ENCODE data around the gene LIN9.
"Not testable (repeated sequence)": the region's sequence is repeated elsewhere in the genome, so short reads cannot be mapped to it uniquely, and the experiment has no call there.

The LIN9 gene

DNA sequence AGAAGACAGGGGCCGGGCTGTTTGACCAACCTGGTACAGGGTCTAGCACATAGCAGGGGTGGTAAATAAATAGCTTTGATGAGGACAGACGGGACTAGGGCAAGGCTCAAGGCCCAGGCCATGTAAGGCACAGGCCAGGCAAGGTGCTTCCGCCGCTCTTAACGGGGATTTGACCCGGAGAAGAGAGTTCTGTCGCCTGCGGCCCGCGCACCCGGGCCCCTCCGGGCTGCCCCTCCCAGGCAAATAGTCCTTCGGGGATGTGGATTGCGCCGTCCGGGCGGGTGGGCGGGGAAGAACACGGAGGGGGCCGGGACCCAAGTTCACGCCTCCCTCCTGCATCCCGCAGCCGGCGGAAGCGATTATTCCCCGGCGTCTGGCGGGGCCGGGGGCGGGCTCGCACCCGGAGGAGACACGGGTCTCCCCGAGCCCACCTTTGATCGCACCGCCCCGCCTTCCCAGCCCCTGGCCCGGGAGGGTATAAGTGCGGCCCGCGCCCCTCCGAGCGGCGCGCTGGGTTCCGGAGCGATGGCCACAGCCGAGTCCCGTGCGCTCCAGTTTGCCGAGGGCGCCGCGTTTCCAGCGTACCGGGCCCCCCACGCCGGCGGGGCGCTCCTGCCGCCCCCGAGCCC, 85.7 kb downstream of the LIN9 start, which contains the start of gene MIXL1:
Gene MIXL1, plus strand, starts transcription at position 508 of the 629 bp plus-strand sequence. Its CDS starts 18 bp downstream, at position 526.
- H3K36me3 Mint-ChIP-seq, result peaks cover 2% of the 10 kb centered on the region
- H3K27me3 Mint-ChIP-seq, result peaks cover 13% of the 10 kb centered on the region
- peak within 1 kb of the TSS; percentile 55 for H3K27ac Mint-ChIP-seq
- no peaks in the 10 kb centered on the region for H3K9me3 Mint-ChIP-seq (ENCODE audit: low read depth)
- H3K4me3 Mint-ChIP-seq, result peak within 1 kb of the TSS; percentile 76
- H3K4me1 Mint-ChIP-seq (ENCODE audit: low read depth), result peaks cover 5% of the 10 kb centered on the region

DNA sequence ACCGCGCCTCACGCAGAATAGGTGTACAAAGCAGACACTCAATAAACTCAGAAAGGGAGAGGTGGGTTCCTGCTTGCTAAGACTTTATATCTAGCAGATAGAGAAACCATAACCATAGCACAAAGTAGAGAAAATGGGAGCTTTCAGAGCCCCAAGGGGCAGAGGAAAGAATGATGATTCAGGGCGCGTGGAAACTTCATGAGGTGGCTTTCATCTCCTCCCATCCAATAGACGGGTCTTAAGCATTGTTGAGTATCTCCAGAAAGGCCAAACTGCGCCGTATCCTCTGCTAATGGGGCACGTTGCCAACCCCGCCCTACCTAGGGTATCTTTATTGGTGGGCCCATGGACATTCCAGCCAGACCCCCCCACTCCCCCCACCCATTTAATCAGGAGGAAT, 86.3 kb downstream of the LIN9 start:
- H3K4me1 Mint-ChIP-seq (ENCODE audit: low read depth), result peaks cover 5% of the 10 kb centered on the region
- peak overlapping the region; percentile 55 for H3K27ac Mint-ChIP-seq
- H3K36me3 Mint-ChIP-seq, result peaks cover 2% of the 10 kb centered on the region
- no peaks in the 10 kb centered on the region for H3K9me3 Mint-ChIP-seq (ENCODE audit: low read depth)
- H3K27me3 Mint-ChIP-seq, result peaks cover 13% of the 10 kb centered on the region
- H3K4me3 Mint-ChIP-seq, result peak overlapping the region; percentile 73

DNA sequence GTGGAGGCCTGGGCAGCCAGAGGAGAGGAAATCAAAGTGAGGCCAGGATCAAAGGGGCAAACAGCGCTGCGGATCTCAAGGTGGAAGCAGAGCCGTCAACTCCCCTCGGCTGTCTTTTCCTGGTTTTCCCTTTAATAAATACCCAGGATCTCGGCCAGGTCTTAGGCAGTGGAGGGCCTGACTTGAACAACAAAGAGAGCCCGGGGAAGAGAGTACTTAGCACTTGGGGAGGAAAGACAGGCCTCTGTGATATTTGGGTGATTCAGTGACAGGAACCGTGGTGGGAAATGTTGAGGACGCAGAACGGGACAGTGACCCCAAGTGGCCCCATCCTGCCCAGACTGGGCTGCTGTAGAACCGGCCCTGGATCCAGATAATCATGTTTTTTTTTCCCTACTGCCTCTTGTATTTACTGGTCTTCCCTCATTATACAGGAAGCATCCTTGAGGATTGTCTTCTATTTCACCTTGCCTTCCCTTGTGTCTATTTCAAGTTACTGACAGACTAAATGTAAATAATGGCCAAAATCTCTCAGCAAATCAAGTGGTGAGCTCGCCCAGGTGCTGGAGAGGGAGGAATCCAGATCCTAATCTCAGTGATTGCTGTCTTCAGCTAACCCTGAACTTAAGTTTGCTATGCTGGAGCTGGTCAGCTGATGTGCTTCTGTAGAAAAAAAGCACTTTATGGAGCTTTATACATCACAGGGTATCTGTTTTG, 88.3 kb downstream of the LIN9 start:
- H3K27me3 Mint-ChIP-seq, result peaks cover 4% of the 10 kb centered on the region
- no peak overlapping the region for H3K27ac Mint-ChIP-seq
- peaks cover 5% of the 10 kb centered on the region for H3K4me1 Mint-ChIP-seq (ENCODE audit: low read depth)

DNA sequence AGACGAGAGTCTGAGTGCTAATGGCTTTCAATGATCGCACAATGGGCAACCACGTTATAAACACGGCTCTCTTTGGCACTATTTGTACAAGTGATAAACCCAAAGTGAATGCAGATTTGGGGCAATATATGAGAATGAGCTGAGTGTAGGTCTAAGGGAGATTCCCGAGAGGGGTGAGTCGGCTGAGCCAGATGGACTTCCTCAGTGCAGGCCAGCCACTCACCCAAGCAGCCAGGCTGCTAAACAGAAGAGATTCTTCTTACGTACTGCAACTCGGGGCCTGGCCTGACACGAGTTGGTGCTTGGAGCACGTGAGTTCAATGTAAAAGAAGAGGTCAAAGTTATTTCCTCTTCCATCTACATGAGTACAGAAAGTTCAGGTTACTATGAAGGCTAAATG, 91.7 kb downstream of the LIN9 start:
- H3K27me3 Mint-ChIP-seq, result no peaks in the 10 kb centered on the region
- no peak overlapping the region for H3K27ac Mint-ChIP-seq
- H3K4me3 Mint-ChIP-seq, result no peak overlapping the region
- H3K4me1 Mint-ChIP-seq (ENCODE audit: low read depth), result no peaks in the 10 kb centered on the region
- no peaks in the 10 kb centered on the region for H3K36me3 Mint-ChIP-seq
- no peaks in the 10 kb centered on the region for H3K9me3 Mint-ChIP-seq (ENCODE audit: low read depth)

More for the DNA sequence above, 88.3 kb downstream of the LIN9 start:
- no peaks in the 10 kb centered on the region for H3K9me3 Mint-ChIP-seq (ENCODE audit: low read depth)
- H3K36me3 Mint-ChIP-seq, result no peaks in the 10 kb centered on the region
- no peak overlapping the region for H3K4me3 Mint-ChIP-seq

DNA sequence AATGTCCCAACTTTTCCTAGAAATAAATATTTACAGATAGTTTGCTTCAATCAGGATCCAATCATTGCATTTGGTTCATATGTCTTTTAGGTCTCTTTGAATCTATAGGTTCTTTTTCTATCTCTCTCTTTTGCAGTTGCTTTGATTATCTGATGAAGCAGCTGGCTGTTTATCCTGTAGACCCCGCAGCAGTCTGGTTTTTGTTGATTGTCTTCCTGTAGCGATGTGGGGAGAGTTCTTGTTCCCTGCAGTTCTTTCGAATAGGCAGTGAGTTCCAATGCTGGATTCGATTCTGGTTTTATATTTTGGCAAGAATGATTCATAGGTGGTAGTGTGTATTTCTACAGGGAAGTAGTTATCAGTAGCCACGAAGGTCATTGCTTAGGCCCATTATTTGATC, 92.9 kb downstream of the LIN9 start:
- no peak overlapping the region for H3K27ac Mint-ChIP-seq
- H3K36me3 Mint-ChIP-seq, result no peaks in the 10 kb centered on the region
- no peak overlapping the region for H3K4me3 Mint-ChIP-seq
- no peaks in the 10 kb centered on the region for H3K27me3 Mint-ChIP-seq
- no peaks in the 10 kb centered on the region for H3K9me3 Mint-ChIP-seq (ENCODE audit: low read depth)
- no peaks in the 10 kb centered on the region for H3K4me1 Mint-ChIP-seq (ENCODE audit: low read depth)

DNA sequence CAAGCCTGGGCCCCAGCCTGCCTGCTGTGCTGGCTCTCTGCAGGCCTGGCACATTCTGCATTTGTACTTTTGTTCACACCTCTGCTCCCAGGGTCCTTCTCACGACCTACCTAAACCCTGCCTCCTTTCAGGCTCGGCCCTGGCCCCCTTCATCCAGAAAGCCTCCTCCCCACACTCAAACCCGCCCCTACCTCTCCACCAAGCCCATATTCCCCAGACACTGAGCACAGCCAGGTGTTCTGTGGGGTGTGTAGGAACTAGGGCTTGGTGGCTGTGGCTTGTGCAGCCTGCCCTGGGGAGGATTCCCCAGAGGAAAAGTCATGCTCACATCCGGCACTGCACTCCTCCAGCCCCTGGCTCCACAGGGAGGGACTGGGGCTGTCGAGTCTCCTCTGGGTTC, 93.7 kb downstream of the LIN9 start:
- Mint-ChIP-seq H3K36me3 (no peaks in the 10 kb centered on the region), H3K4me1 (ENCODE audit: low read depth) (no peaks in the 10 kb centered on the region), H3K9me3 (ENCODE audit: low read depth) (no peaks in the 10 kb centered on the region)

DNA sequence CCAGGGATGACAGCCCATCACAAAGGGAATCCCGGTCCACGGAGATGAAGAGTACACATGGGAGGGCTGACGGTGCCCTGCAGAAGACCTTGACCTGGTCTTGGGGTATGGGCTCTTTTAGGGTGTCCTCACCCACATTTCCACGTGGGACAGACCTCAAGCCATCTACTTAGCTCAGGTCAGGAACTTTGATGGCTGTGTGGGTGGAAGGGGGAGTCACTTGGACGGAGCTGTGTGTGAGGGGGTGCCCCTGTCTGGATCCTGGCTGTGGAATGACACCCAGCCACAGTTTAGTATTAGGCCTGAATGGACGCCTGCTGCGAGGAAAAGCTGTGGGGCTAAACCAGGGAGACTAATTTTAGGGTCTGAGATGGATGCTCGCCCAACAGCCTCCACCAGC, 96.4 kb downstream of the LIN9 start:
- no peak overlapping the region for H3K4me3 Mint-ChIP-seq
- H3K36me3 Mint-ChIP-seq, result no peaks in the 10 kb centered on the region
- H3K4me1 Mint-ChIP-seq (ENCODE audit: low read depth), result no peaks in the 10 kb centered on the region
- no peaks in the 10 kb centered on the region for H3K27me3 Mint-ChIP-seq
- H3K9me3 Mint-ChIP-seq (ENCODE audit: low read depth), result no peaks in the 10 kb centered on the region
- H3K27ac Mint-ChIP-seq, result no peak overlapping the region

More for the DNA sequence above, 93.7 kb downstream of the LIN9 start:
- no peak overlapping the region for H3K27ac Mint-ChIP-seq
- H3K4me3 Mint-ChIP-seq, result no peak overlapping the region
- no peaks in the 10 kb centered on the region for H3K27me3 Mint-ChIP-seq

DNA sequence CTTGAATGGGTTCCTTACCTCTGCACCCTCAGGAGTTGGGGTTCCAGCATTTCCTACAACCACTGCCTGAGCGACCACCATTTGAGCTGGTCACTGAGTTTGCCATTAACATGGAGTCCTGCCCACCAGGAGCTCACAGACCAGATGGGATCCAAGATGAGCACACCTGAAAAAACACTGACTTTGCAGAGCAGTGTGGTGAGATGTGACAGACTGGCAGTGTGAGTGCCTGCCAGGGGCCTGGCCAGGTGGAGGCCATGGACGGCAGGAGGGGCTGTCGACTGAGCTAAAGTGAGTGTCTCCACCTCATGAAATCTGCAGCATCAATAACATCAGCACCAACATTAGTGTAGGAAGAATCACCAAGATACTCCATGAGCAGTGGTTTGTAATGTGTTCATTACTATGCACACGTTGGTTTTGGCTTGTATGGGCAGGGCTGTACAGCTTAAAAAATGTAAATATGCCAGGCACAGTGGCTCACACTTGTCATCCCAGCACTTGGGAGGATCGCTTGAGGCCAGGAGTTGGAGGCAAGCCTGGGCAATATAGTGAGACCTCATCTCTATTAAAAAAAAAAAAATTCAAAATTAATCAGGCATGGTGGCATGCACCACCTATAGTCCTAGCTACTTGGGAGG, 97.7 kb downstream of the LIN9 start:
- no peak overlapping the region for H3K4me3 Mint-ChIP-seq
- no peak overlapping the region for H3K27ac Mint-ChIP-seq
- no peaks in the 10 kb centered on the region for H3K4me1 Mint-ChIP-seq (ENCODE audit: low read depth)
- H3K27me3 Mint-ChIP-seq, result no peaks in the 10 kb centered on the region
- H3K9me3 Mint-ChIP-seq (ENCODE audit: low read depth), result no peaks in the 10 kb centered on the region
- no peaks in the 10 kb centered on the region for H3K36me3 Mint-ChIP-seq

DNA sequence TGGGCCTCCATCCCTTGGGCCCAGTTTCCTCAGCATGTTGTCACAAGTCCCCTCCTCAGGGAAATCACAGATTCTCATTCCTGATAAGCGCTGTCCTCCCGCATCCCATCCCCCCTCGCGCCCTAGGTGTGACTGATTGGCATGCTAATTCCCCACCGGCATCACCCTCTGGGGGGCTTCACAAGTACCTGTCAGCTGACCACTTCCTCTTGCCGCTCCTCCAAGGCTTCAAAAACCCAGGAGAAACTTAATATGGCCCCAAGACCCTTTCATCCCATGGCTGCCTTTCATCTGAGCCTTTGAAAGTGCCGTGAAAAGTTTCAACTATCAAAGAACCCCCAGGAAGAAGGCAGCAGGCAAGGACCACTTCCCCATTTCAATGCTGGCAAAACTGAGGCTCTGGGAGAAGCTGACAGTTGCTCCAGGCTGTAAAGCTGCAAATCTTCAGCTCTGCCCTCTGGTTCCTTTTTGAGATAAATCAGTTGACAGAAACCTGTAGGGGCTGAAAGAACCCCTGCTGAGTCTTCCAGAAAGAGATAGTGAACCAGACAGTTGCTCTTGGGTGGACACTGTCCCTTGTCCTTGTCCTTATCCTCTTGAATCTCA, 98.3 kb downstream of the LIN9 start:
- Mint-ChIP-seq H3K9me3 (ENCODE audit: low read depth) (no peaks in the 10 kb centered on the region), H3K27me3 (no peaks in the 10 kb centered on the region), H3K4me1 (ENCODE audit: low read depth) (no peaks in the 10 kb centered on the region), H3K27ac (no peak overlapping the region), H3K36me3 (no peaks in the 10 kb centered on the region), H3K4me3 (no peak overlapping the region)

DNA sequence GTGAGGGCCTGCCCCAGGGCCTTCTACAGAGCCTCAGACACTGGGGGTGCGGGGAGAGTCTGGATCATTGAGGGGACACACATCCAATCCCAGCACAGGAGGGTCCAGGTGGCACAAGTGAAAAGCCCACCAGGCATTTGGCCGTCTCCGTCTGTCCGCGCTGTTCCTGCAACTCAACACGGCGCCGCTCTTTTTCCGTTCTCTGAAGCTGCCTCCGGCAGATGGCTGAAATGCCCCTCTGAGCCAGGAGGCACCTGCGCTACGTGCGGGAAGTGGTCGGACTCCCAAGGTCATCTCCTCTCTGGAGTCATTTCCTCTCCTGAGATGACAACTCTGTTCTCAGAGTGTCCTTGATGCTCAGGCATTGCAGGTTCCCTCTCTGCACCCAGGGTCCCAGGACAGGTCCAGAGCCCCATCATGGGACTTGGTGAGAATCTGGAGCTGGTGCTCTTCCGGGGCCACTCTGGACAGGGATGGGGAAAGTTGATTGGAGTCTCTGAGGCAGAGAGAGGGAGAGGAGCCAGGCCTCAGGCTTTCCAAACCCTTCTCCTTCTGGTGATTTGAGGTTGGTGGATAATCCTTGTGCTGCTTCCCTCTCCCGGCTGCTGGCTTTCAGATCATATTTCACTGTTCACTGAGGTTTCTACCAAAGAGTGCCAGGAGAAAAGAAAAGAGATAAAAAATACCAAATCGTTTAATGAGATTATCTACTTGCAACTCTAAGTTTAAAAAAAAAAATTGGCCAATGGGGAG, 99.5 kb downstream of the LIN9 start:
- Mint-ChIP-seq H3K36me3 (no peaks in the 10 kb centered on the region), H3K27me3 (no peaks in the 10 kb centered on the region), H3K4me1 (ENCODE audit: low read depth) (no peaks in the 10 kb centered on the region), H3K9me3 (ENCODE audit: low read depth) (no peaks in the 10 kb centered on the region), H3K4me3 (no peak overlapping the region), H3K27ac (no peak overlapping the region)

DNA sequence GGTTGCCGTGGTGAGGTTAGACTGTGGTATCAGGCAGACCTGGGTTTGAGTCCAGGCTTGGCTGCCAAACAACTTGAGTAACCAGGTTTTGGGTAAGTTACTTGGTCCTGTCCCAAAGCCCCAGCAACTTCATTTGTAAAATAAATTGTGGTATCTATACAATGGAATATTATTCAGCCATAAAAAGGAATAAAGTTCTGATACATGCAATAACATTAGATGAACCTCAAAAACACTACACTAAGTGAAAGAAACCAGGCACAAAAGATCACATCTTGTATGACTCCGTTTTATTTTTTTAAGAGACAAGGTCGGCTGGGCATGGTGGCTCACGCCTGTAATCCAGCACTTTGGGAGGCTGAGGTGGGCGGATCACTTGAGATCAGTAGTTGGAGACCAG, 101.9 kb downstream of the LIN9 start:
- H3K36me3 Mint-ChIP-seq, result no peaks in the 10 kb centered on the region
- no peaks in the 10 kb centered on the region for H3K4me1 Mint-ChIP-seq (ENCODE audit: low read depth)
- no peak overlapping the region for H3K4me3 Mint-ChIP-seq
- no peaks in the 10 kb centered on the region for H3K27me3 Mint-ChIP-seq
- no peak overlapping the region for H3K27ac Mint-ChIP-seq
- H3K9me3 Mint-ChIP-seq (ENCODE audit: low read depth), result no peaks in the 10 kb centered on the region

DNA sequence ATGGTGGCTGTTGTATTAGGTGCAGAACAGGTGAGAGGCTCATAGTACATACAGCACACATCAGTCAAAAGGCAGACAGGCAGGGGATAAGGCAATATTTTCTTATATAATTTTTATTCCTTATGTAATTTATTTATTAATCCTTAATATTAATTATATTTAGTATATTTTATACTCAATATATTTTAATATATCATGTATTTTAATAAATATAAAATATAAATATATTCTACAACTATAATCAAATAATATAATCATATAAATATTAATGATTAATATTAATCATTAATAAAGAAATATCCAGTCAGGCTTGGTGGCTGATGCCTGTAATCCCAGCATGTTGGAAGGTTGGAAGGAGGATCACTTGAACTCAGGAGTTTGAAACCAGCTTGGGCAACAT, 104.8 kb downstream of the LIN9 start:
- no peak overlapping the region for H3K4me3 Mint-ChIP-seq
- H3K27me3 Mint-ChIP-seq, result no peaks in the 10 kb centered on the region
- no peaks in the 10 kb centered on the region for H3K9me3 Mint-ChIP-seq (ENCODE audit: low read depth)
- no peak overlapping the region for H3K27ac Mint-ChIP-seq
- no peaks in the 10 kb centered on the region for H3K36me3 Mint-ChIP-seq
- H3K4me1 Mint-ChIP-seq (ENCODE audit: low read depth), result no peaks in the 10 kb centered on the region

DNA sequence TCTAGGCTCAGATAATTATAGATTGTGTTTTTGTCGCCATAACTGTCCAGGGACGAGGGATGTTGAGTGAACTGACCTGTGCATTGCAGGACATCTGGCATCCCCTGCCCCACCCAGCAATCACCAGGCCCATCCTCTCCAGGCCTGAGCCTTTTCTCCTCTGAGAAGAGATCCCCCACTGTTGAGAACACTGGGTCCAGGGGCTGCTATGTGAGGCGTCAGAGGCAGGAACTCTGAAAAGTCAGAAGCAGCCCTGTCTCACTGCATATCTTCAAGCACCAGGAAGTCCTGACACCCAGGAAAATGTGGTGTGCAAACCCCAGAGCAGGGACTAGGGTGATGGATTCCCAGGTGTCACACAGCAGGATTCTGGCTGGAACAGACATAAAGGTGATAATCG, 105.3 kb downstream of the LIN9 start:
- no peaks in the 10 kb centered on the region for H3K27me3 Mint-ChIP-seq
- no peaks in the 10 kb centered on the region for H3K36me3 Mint-ChIP-seq
- H3K4me3 Mint-ChIP-seq, result no peak overlapping the region
- no peak overlapping the region for H3K27ac Mint-ChIP-seq
- no peaks in the 10 kb centered on the region for H3K9me3 Mint-ChIP-seq (ENCODE audit: low read depth)
- H3K4me1 Mint-ChIP-seq (ENCODE audit: low read depth), result no peaks in the 10 kb centered on the region

DNA sequence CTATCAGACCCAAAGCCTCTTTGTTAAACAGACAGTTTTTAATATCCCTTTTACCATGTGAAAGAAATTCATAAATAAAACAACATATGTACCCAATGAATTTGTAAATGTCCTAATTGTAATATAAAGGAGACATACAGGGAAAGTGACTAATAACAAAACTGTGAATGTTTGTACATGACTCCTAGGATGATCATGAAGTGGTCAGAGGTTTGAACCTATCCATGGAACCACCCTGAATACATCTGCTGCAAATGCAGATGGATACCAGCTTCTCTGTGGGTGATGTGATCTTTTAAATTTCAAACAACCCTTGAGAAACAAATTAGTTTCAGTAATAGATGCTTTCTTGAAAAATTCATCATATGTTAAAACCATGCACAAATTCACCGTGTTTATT, 105.7 kb downstream of the LIN9 start:
- Mint-ChIP-seq H3K4me1 (ENCODE audit: low read depth) (no peaks in the 10 kb centered on the region), H3K27ac (no peak overlapping the region), H3K9me3 (ENCODE audit: low read depth) (no peaks in the 10 kb centered on the region), H3K4me3 (no peak overlapping the region), H3K27me3 (no peaks in the 10 kb centered on the region), H3K36me3 (no peaks in the 10 kb centered on the region)

DNA sequence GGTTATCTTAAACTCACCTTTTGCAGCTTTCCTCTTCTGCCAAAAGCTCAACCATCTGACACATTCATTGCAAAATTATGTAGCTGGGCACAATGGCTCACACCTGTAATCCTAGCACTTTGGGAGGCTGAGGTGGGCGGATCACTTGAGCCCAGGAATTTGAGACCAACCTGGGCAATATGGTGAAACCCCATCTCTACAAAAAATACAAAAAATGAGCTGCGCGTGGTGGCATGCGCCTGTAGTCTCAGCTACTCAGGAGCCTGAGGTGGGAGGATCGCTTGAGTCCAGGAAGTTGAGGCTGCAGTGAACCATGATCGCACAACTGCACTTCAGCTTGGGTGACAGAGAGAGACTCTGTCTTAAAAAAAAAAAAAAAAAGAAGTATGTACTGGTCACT, 106.3 kb downstream of the LIN9 start:
- H3K27me3 Mint-ChIP-seq, result not testable (repeated sequence)

More for the DNA sequence above, 106.3 kb downstream of the LIN9 start:
- not testable (repeated sequence) for H3K4me3 Mint-ChIP-seq; H3K36me3 Mint-ChIP-seq; H3K27ac Mint-ChIP-seq; H3K4me1 Mint-ChIP-seq (ENCODE audit: low read depth); H3K9me3 Mint-ChIP-seq (ENCODE audit: low read depth)

All from activated naive CD8-positive, alpha-beta T cell (primary cell).